ENCODE data around the gene MYL11. TPM values are rescaled to one million over a fixed set of nuclear protein-coding genes. Genes with fewer than 3 reads are reported as not detected.

Gene MYL11
- total RNA-seq, 1 donor, result not detected

GRCh38 chr16:30407804-30408534 is 33.4 kb downstream of the MYL11 start:
- DNase-seq (ENCODE audit: insufficient read length, low spot score, missing footprints), result peak; percentile 89
- TF ChIP-seq CTCF (IDR thresholded peaks at IDR 0.05; ENCODE audit: extremely low read depth, low read depth, low read length), result no peak
- Histone ChIP-seq H3K4me2 (ENCODE audit: insufficient read depth, low read length) (peak overlapping the region; percentile 84), H2AFZ (ENCODE audit: low read length) (no peak overlapping the region), H4K20me1 (ENCODE audit: insufficient read depth, low read length) (peaks cover 4% of the 10 kb centered on the region), H3K4me3 (ENCODE audit: insufficient read depth, low read length) (peak overlapping the region; percentile 85), H3K36me3 (ENCODE audit: insufficient read depth, low read length) (peaks cover 14% of the 10 kb centered on the region), H3K79me2 (ENCODE audit: insufficient read depth, low read length) (peaks cover 31% of the 10 kb centered on the region), H3K27me3 (ENCODE audit: insufficient read depth, low read length) (no peaks in the 10 kb centered on the region), H3K9me3 (ENCODE audit: low read depth, low read length) (no peaks in the 10 kb centered on the region), H3K27ac (ENCODE audit: low read depth, low read length) (peak overlapping the region; percentile 46), H3K4me1 (ENCODE audit: insufficient read depth, low read length) (peaks cover 20% of the 10 kb centered on the region)

- Histone ChIP-seq H3K9me3 (ENCODE audit: low read depth, low read length) (no peaks in the 10 kb centered on the region), H2AFZ (ENCODE audit: low read length) (no peak overlapping the region), H3K4me1 (ENCODE audit: insufficient read depth, low read length) (peaks cover 20% of the 10 kb centered on the region), H3K79me2 (ENCODE audit: insufficient read depth, low read length) (peaks cover 31% of the 10 kb centered on the region), H3K36me3 (ENCODE audit: insufficient read depth, low read length) (peaks cover 24% of the 10 kb centered on the region), H3K27ac (ENCODE audit: low read depth, low read length) (no peak overlapping the region), H4K20me1 (ENCODE audit: insufficient read depth, low read length) (peaks cover 6% of the 10 kb centered on the region), H3K27me3 (ENCODE audit: insufficient read depth, low read length) (no peaks in the 10 kb centered on the region), H3K4me2 (ENCODE audit: insufficient read depth, low read length) (peak overlapping the region; percentile 62), H3K4me3 (ENCODE audit: insufficient read depth, low read length) (peak overlapping the region; percentile 53)
- TF ChIP-seq CTCF (IDR thresholded peaks at IDR 0.05; ENCODE audit: extremely low read depth, low read depth, low read length), result peak; percentile 99
- DNase-seq (ENCODE audit: insufficient read length, low spot score, missing footprints), result peak; percentile 98
These were observed 34.8 kb downstream of the MYL11 start for GRCh38 chr16:30409125-30410060.

- no peak for TF ChIP-seq CTCF (IDR thresholded peaks at IDR 0.05; ENCODE audit: extremely low read depth, low read depth, low read length)
- H3K4me2 ChIP-seq (ENCODE audit: insufficient read depth, low read length), result no peak overlapping the region
These were observed 38.7 kb downstream of the MYL11 start for GRCh38 chr16:30413112-30413806.

More at GRCh38 chr16:30413112-30413806, 38.7 kb downstream of the MYL11 start:
- Histone ChIP-seq H2AFZ (ENCODE audit: low read length) (no peak overlapping the region), H3K9me3 (ENCODE audit: low read depth, low read length) (no peaks in the 10 kb centered on the region), H3K4me3 (ENCODE audit: insufficient read depth, low read length) (no peak overlapping the region), H3K27ac (ENCODE audit: low read depth, low read length) (no peak overlapping the region), H3K79me2 (ENCODE audit: insufficient read depth, low read length) (peaks cover 31% of the 10 kb centered on the region), H4K20me1 (ENCODE audit: insufficient read depth, low read length) (peaks cover 9% of the 10 kb centered on the region), H3K27me3 (ENCODE audit: insufficient read depth, low read length) (no peaks in the 10 kb centered on the region), H3K4me1 (ENCODE audit: insufficient read depth, low read length) (peaks cover 15% of the 10 kb centered on the region), H3K36me3 (ENCODE audit: insufficient read depth, low read length) (peaks cover 28% of the 10 kb centered on the region)
- DNase-seq (ENCODE audit: insufficient read length, low spot score, missing footprints), result peak; percentile 19
